HG03025 (cell line): ENCODE data around the gene ABLIM1.

ENCODE experiments used
- ATAC-seq: cut with Tn5 transposase; IDR thresholded peaks from one replicate; pipeline ENCODE4 v1.9.1; 2021; ENCODE audit warnings: mild to moderate bottlenecking, moderate library complexity; ENCODE audit not compliant: unreplicated experiment, low FRiP score

ABLIM1 gene

DNA sequence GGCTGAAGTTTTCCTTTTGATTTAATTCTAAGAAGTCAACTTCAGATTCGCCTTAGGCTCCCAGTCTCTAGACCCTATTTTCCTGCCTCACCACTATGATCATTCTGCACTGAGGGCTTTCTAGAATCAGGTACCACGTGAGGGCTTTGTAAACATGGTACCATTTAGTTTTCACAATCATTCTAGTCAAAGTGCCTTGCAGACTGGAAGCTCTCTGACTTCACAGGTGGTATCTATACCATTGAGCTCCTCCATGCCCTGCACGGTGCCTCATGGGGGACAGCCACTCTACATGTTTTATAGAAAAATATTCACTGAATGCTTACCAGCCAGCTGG is 106.5 kb downstream of the ABLIM1 start:
- no peak for ATAC-seq

DNA sequence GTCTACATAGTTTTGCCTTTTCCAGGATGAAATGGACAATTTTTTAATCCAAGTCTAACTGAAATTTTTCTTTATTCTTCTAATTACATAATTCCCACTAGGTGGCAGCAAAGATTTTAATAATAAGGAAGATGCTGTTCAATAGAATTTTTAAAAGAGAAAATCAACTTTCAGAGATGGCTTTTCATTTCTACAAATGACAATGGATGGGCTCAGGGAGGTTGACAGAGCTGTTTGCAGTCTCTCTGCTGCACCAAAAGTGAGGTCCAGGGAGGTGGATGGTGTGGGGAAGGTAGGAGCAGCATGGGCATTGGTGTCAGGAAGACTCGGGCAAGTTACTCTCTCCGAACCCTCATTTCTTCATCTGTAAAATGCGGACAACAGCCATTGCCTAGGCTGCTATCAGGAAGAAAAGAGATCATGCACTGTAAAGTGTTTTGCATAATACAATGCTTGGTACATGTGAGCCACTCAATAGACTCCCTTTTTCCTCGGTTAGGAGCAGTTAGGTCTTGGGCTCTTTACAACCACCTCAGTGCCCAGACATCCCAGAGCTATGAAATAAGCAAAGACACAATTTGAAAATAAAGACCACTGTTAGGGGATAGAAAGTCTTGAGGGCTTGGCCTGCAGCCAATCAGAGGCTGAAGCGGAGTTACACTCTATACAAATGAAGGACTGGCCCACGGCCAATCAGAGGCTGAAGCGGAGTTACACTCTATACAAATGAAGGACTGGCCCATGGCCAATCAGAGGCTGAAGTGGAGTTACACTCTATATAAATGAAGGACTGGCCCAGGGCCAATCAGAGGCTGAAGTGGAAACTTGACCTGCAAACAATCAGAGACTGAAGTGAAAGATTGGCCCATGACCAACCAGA is 107.1 kb downstream of the ABLIM1 start:
- no peak for ATAC-seq

DNA sequence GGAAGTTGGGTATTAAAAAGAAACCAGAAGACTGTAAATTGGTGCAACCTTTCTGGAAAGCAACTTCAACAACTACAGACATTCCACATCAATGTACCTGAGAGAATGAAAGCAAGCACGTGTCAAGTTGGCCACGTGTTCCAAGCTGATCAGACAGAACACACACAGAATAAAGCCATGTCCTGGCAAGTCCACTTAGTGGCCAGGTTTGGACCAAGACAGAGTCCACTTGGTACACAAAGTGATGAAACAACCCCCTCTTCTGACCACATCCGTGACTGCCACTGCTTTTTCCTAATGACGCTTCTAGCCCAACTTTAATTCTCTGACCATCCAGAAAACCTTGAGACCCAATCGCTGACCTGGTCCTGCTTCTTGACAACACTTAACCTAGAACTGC is 109.4 kb downstream of the ABLIM1 start:
- ATAC-seq: no peak

DNA sequence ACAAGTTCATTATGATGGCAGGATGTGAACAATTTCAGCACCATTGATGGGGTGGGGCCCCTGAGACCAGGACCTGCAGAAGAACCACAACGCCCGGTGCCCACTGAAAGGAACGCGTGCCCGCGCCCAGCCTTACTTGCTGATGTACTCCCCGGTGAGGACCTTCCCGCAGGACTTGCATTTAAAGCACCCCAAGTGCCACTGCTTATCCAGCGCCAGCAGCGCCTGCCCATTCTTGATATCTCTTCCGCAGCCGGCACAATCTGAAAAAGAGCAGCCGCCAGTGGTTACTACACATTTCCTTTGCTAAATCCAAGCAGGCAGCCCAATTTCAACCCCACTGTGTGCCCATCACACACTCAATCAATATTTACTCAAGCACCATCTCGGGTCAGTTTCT is 110.6 kb downstream of the ABLIM1 start:
- no peak for ATAC-seq

DNA sequence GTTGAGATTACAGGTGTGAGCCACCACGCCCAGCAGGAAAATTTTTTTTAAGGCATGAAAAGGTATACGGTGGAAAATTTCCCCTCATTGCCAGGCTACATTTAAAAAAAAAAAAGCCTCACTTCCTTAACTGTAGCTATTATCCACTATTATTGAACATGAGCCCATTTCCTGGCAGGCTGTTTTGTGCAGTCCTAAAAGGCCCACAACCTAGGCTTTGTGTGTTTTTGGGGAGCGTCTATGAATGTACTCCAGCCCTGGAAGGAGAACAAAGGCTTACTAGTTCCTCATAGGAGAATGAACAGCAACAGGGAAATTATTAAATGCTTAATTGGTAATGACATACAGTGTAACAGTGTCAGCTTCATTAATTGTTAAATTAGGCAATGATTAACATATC is 111.0 kb downstream of the ABLIM1 start:
- no peak for ATAC-seq

DNA sequence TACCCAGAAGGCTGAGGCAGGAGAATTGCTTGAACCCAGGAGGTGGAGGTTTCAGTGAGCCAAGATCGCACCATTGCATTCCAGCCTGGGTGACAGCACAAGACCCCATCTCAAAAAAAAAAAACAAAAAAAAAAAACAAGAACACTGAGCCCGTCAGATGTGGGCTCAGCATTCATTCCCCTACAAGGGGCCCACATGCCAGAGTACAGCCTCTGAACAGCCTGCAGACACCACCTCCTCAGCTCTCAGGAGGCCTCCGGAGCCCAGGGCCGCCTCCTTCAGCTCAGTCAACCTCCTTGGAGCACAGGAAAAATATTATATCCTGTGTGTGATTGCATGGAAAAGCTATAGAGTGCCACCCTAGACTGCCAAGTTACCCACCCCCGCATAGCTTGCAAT is 112.3 kb downstream of the ABLIM1 start:
- no peak for ATAC-seq

DNA sequence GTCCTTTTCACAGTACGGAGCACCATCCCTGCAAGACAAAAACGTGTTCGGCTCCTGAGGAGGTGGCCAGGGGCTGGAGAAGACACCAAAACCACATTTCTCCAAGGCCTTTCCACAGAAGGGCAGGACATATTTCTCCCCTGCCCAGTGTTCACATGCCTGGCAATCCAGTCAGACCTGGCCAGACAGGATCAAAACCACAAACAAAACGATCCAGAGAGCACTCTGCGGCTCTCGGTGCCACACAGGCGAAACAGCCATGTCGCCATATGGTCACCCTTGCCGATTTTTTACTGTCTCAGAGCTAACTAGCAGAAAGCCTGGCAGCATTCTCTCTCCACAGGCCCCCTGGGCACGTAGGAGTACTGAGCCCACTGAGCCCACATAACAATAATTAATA is 113.0 kb downstream of the ABLIM1 start:
- ATAC-seq: no peak

DNA sequence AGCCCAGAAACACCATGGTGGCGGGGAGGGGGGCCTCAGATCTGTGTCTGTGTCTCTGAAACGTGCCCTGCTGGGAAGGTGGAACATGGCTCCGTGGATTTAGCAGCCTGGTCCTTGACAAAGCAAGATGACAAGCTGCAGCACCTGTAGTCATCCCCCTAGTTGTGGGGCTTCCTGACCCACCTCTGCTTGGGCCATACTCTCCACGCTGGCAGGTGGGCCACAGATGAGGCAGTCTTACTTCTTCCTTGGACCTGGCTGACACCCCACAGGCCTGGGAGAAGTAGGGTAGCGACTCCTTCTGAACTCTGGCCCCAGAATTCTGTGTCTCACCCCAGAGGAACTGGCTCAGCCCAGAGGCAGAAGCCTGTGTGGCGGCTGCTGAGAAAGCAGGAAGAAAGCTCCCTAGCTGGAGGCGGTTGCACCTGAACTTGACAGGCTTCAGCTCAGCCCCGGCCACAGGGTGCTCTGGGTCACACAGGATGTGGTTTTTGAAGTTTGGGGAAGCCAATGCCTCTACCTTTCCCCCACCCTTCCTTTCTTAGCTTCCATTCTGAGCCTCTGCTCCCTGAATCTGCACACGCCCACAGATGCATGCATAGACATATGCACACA is 113.9 kb downstream of the ABLIM1 start:
- ATAC-seq: peak; percentile 98

DNA sequence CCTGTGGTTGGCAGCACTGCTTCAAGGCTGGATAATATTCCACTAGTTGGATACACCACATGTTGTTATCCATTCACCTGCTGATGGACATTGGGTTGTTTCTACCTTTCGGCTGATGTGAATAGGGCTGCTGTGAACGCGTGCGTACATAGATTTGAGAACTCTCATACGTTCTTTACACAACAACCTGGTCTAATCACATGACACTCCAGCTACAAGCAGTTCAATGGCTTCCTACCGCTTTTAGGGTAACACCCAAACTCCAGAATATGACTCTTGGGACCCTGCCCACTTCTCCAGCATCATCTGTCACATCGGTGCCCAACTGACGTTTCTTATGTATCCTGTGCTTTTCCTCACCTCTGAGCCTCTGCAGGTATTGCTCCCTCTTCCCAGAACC is 114.6 kb downstream of the ABLIM1 start:
- no peak for ATAC-seq

DNA sequence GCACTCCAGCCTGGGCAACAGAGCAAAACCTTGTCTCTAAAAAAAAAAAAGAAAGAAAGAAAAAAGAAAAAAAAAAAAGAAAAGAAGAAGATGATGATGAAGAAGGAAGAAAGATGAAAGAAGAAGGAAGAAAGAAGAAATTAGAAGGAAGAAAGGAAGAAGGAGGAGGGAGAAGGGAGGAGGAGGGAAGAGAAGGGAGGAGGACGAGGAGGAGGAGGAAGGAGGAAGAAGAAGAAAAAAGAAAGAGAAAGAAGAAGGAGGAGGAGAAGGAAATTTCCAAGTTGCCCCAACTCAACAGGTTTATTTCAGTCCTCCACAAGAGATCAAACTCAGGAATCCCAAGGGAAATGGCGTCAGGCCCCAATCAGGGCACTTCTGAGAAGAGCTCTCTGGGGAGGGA is 115.7 kb downstream of the ABLIM1 start:
- ATAC-seq: no peak

DNA sequence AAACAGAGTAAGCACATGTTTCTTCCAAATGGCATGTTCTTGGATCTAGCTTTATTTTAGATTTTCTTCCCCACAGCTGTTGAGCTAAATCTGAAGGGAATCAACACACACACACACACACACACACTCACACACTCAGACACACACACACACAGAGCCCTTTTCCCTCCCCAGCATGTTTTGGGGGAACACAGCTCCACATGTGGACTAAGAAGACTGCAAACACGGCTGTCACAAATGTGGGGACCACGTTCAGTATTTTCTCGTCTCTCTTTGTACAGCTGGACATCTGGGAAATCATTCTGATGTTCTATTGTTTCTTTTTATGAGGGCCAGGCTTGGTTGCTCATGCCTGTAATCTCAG is 116.3 kb downstream of the ABLIM1 start:
- no peak for ATAC-seq

DNA sequence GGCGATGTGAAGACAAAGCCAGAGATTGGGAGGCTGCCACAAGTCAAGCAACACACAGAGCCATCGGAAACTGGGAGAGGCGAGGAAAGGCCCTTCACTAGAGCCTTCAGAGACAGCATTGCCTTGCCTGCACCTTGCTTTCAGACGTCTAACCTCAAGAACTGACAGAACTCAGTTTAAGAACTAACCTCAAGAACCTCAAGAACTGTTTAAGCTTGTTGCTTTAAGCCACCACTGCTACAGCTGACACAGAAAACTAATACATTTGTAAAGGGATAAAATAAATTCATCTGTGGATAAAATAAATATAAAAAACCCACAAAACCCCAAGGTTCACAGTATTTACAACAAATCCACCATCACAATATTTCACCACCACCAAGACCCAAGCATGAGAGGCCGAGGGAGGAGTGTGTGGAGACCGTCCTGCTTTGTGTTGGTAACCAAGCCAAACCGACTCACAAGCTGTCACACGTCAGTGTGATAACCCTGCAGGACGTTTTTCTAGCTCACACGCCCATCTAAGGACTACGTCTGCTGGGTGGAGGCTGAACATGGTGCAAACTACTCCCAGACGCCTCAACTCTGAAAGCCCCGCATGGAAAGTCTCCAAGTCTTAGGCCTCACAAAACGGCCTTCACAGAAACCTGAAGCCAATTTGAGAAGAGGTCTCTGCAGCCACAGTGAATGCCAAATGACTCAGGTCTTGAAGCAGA is 116.8 kb downstream of the ABLIM1 start:
- ATAC-seq: no peak

DNA sequence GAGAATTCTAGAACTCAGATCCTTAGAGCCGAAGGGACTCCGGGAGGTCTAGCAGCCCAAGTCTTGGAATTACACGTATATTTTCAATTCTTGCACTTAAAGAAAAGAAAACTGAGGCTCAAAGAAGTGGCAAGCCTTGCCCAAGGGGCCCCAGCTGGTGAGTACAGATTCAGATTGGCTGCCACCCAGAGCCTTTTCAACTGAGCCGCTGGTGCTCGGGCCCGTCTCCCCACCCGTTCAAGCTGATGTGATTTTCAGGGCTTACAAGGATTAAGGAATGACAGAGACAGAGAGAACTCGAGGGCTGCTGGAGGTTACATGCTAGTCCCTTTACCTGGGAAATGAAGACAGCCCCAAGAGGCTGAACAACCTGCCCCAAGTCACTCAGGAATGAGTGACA is 117.8 kb downstream of the ABLIM1 start:
- no peak for ATAC-seq

DNA sequence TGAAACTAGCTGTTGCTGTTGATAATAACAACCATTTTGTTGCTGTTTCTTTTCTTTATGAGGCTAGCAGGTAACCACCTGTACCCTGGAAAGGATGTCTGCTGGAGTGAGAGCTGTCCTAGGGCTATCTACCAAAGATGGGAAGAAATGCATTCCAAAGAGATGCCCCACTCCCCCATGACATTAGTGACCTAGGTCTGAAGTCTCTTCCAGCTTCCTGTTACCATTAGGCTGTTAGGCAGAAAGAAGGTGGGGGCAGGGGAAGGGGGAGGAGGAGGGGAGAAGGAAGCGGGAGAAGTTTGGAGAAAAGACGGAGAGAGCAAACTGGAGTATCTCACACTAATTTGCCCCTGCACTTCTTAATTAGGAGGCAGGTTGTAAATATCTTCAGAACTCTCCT is 118.5 kb downstream of the ABLIM1 start:
- no peak for ATAC-seq

DNA sequence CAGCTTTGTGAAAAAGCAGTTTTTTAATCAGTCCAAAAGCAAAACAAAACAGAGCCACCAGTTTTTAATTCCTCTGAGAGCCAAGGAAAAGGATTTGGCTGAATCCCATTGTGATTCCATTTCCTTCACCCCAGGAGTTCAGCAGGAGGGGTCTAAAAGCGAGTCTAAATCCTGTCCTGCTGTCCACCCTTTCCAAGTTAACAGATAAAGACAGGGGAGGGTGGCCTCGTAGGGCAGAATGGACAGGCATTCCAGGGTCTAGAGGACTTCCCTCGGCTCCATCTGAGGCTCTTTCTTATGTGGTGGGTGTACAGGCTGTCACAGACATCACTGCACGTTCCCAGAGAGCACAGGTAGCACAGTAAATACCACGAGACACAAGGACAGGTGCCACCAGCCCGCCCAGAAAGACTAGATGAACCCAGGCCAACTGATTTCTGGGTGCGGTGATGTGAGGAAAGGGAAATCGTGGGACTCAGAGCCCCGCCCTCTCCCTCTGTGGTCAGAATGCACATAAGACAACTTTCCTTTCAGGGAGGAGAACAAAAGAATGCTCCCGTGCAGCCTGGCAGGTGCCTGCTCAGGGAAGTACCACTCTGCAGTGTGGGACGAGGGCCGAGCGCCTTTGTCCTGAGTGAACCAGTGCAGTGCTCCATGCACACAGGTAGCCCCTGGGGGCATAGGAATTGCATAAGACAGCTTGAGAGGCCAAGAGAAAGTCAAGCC is 119.7 kb downstream of the ABLIM1 start:
- ATAC-seq: peak; percentile 53

DNA sequence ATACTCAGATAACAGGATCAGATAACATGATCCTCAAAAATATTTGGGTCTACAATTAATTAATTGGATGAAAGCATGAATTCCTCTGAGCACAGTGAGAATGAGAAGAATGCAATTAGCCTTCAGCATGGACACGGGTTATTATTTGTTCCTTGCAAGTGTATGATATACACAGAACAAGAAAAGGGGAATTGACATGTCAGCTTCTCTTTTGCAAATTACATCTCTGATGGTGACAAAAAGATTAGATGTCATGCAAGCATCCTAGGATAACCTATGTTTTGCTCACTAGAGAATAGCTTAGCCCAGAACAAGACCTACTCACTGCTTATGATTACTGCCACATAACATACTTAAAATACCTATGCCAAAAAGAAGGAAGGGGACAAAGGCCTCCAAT is 120.3 kb downstream of the ABLIM1 start:
- no peak for ATAC-seq

DNA sequence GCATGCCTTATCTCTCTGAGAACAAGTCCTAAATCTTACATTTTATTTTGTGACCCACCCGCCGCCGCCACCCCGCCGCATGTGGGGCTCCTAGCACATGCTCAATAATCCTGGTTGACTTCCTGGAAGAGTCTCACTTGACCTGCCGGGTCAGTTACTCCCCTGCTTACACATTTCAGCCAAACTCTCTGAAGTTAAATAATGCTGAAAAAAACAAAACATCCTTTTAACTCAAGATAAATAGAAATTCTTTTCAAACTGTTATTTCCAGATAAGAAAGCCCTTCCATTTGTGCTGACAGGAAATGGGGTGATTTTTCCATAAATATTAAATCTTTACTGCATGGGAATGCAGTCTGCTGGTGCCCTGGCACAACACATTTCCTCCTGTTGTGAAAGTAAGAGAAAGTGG is 123.5 kb downstream of the ABLIM1 start:
- no peak for ATAC-seq

DNA sequence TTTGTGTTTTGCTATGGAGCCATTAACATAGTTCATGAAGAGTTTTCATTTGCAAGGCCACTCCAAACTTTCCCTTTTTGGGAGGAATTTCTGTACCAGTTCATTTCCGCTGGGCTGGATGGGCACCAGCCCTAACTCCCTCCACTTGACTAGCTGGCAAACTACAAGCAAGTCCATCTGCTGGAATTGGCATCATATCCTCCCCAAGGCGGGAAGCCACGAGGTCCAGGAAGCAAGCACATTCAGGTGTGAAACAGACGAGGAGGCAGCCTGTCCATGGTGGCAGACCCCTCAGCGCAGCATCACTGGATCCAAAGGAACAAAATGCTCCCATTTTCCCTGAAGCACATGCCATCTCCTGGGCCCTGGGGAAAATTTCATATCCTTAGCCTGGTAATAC is 125.8 kb downstream of the ABLIM1 start:
- ATAC-seq: no peak

DNA sequence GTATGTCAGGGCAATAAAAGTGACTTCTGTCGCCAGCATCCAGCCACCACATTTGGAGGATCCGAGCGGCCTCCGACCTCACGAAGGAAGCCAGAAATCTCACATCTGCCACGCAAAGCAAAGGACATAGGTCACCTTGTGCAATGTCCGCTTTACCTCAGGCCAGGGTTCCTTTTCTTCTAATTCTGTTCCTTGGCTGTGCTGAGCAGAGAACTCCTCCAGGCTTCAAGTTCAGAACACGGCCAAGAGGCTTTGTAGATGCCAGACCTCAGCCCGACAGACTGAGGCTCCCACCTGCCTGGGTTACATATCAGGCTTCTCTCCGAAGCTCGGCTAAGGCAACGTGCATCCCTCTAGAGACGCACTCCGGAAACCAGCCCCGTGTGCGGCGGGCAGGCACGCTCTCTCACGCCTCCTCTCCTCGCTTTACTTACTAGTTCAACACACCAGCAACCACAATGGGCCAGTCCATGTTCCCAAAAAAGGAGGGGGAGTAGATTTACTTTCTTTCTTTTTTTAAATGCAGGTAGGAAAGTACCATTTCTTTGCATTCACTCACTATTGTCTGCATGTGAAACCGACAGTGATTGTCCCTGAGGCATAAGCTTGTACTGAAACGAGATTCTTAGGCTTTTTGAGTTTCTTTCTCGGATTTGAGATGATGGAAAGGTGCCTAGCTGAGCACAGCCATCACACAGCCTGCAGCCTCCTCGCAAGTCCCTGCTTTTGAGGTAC is 131.4 kb downstream of the ABLIM1 start:
- peak; percentile 96 for ATAC-seq

DNA sequence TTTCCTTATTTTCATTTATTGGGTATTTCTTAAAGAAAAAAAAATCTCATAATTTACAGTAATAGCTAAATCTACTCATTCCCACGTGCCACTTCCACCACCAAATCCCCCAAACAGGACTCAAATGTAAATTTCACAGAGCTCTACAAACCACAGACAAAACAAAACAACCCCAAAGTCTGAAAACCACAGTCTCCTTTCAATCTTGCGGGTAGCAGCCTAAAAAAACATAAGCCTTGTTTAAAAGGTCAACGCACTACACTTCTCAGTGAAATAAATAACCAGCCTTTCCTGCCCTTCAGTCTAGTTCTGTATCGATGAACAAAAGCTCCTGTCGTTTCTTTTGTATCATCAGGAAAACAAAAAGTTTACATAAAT is 132.0 kb downstream of the ABLIM1 start:
- ATAC-seq: peak; percentile 49
